Upper lobe of left lung (tissue), 6 donors: Measurements from ENCODE around the gene CALHM4. TPM values are rescaled to one million over a fixed set of nuclear protein-coding genes. Genes with fewer than 3 reads are reported as not detected.

Experiments used
- ATAC-seq, 2 donors: fragments of 200-7000 bp; cut with Tn5 transposase; one replicate each; pipeline ENCODE4 v1.9.1; 2022; ENCODE audit warnings: mild to moderate bottlenecking in 2 of 2, moderate library complexity in 2 of 2; ENCODE audit not compliant: low FRiP score in 2 of 2
- DNase-seq, 2 donors: peaks; one replicate each; pipeline ENCODE4 v3.0.0-alpha.2; 2019 to 2020
- H3K27ac ChIP-seq, 4 donors: fragments of 200-600 bp; sonication (generic); one replicate each; pipeline ENCODE4 v1.5.1; 2016 to 2019
- H3K27me3 ChIP-seq, 4 donors: fragments of 200-600 bp; sonication (generic); one replicate each; pipeline ENCODE4 v1.5.1; 2017 to 2019
- H3K36me3 ChIP-seq, 4 donors: fragments of 200-600 bp; sonication (generic); one replicate each; pipeline ENCODE4 v1.5.1; 2016 to 2019
- H3K4me1 ChIP-seq, 4 donors: fragments of 200-600 bp; sonication (generic); one replicate each; pipeline ENCODE4 v1.5.1; 2018 to 2019
- H3K4me3 ChIP-seq, 4 donors: fragments of 200-600 bp; sonication (generic); one replicate each; pipeline ENCODE4 v1.5.1; 2017 to 2019; ENCODE audit warnings: mild to moderate bottlenecking in 2 of 4, moderate library complexity in 1 of 4
- H3K9me3 ChIP-seq, 4 donors: fragments of 200-600 bp; sonication (generic); one replicate each; pipeline ENCODE4 v1.5.1; 2018 to 2019
- CTCF ChIP-seq, 6 experiments: fragments of 450-650 bp in 4 of 6; fragments of 200-600 bp in 2 of 6; sonication (generic) in 2 of 6; IDR thresholded peaks; one replicate each; pipeline ENCODE4 v1.5.1; 2016 to 2019; ENCODE audit warnings: antibody characterized with exemption in 6 of 6
- EP300 ChIP-seq, 4 donors: sonication (generic); formaldehyde crosslinking; IDR thresholded peaks; one replicate each; pipeline ENCODE4 v1.5.1; 2017; ENCODE audit warnings: antibody characterized with exemption in 4 of 4, control low read depth in 2 of 4
- POLR2A ChIP-seq, 4 donors: fragments of 450-650 bp; IDR thresholded peaks; one replicate each; pipeline ENCODE4 v1.5.1; 2016 to 2017; ENCODE audit warnings: antibody characterized with exemption in 4 of 4, mild to moderate bottlenecking in 2 of 4
- POLR2AphosphoS5 ChIP-seq, 2 donors: sonication (generic); formaldehyde crosslinking; IDR thresholded peaks; one replicate each; pipeline ENCODE4 v1.5.1; 2017; ENCODE audit warnings: antibody characterized with exemption in 2 of 2
- WGBS, 2 donors: methylation state at CpG; one replicate each; pipeline ENCODE4 v1.1.5; 2017 to 2018; 5-methylcytosine and 5-hydroxymethylcytosine counted together
- total RNA-seq, 6 donors: library from RNA; depleted of rRNA in 4 of 6; stranded (reverse); fragments of >200 nt in 4 of 6; gene quantifications; one replicate each; pipeline versions ENCODE4 v1.1.0 to v1.2.1, GENCODE V29; 2016 to 2021
- donor health status: DM: no; HTN: no; CAD: no; lungs with moderate emphysema.
- donor health status: DM: no; HTN: yes; CAD: no; lungs with severe emphysema.

Gene CALHM4
- total RNA-seq, 6 donors from 2014 or later, result not detected

- no peaks in the 10 kb centered on the region for H3K27me3 ChIP-seq
- no peaks in the 10 kb centered on the region for H3K9me3 ChIP-seq
- DNase-seq, result no peak
- ATAC-seq, result no peak
- WGBS, 2 donors, result 85 to 91% methylated on average over 5 of the region's 5 CpGs
- peaks cover 0 to 38% (median 3%) of the 10 kb centered on the region in 4 donors for H3K36me3 ChIP-seq
- H3K4me3 ChIP-seq, result no peak overlapping the region
- TF ChIP-seq POLR2A (IDR thresholded peaks at IDR 0.05) (no peak), POLR2AphosphoS5 (IDR thresholded peaks at IDR 0.05) (no peak), EP300 (IDR thresholded peaks at IDR 0.05) (no peak), CTCF (IDR thresholded peaks at IDR 0.05) (no peak)
- H3K27ac ChIP-seq, result no peak overlapping the region
- H3K4me1 ChIP-seq, result peaks cover 10 to 26% (median 16%) of the 10 kb centered on the region in 4 donors
Observed at GRCh38 chr6:116577486-116577885, 23.9 kb downstream of the CALHM4 start.

GRCh38 chr6:116578335-116578734, 24.8 kb downstream of the CALHM4 start:
- Histone ChIP-seq H3K27ac (no peak overlapping the region), H3K27me3 (no peaks in the 10 kb centered on the region), H3K36me3 (peaks cover 0 to 44% (median 3%) of the 10 kb centered on the region in 4 donors), H3K4me3 (no peak overlapping the region), H3K9me3 (no peaks in the 10 kb centered on the region), H3K4me1 (peaks cover 1 to 17% (median 7%) of the 10 kb centered on the region in 4 donors)
- DNase-seq (no peak), ATAC-seq (no peak)
- TF ChIP-seq CTCF (IDR thresholded peaks at IDR 0.05) (no peak), POLR2A (IDR thresholded peaks at IDR 0.05) (no peak), POLR2AphosphoS5 (IDR thresholded peaks at IDR 0.05) (no peak), EP300 (IDR thresholded peaks at IDR 0.05) (no peak)

GRCh38 chr6:116579143-116579542, 25.6 kb downstream of the CALHM4 start:
- no peak overlapping the region for H3K27ac ChIP-seq
- TF ChIP-seq EP300 (IDR thresholded peaks at IDR 0.05) (no peak), POLR2A (IDR thresholded peaks at IDR 0.05) (no peak), CTCF (IDR thresholded peaks at IDR 0.05) (no peak), POLR2AphosphoS5 (IDR thresholded peaks at IDR 0.05) (no peak)
- DNase-seq (no peak), ATAC-seq (no peak)
- peaks cover 0 to 52% (median 3%) of the 10 kb centered on the region in 4 donors for H3K36me3 ChIP-seq
- peaks cover 0 to 11% (median under 1%) of the 10 kb centered on the region in 4 donors for H3K4me1 ChIP-seq
- H3K4me3 ChIP-seq, result no peak overlapping the region
- no peaks in the 10 kb centered on the region for H3K27me3 ChIP-seq
- 78 to 100% methylated on average over 1 of the region's 1 CpG for WGBS, 2 donors
- H3K9me3 ChIP-seq, result no peaks in the 10 kb centered on the region

GRCh38 chr6:116580198-116580597, 26.6 kb downstream of the CALHM4 start:
- no peaks in the 10 kb centered on the region for H3K9me3 ChIP-seq
- peaks cover 0 to 58% (median 4%) of the 10 kb centered on the region in 4 donors for H3K36me3 ChIP-seq
- no peak overlapping the region for H3K4me3 ChIP-seq
- H3K27me3 ChIP-seq, result no peaks in the 10 kb centered on the region
- peaks cover 0 to 11% (median 0%) of the 10 kb centered on the region in 4 donors for H3K4me1 ChIP-seq
- no peak for DNase-seq
- 89 to 93% methylated on average over 2 of the region's 2 CpGs for WGBS, 2 donors
- no peak overlapping the region for H3K27ac ChIP-seq
- ATAC-seq, result no peak
- no peak for TF ChIP-seq POLR2A (IDR thresholded peaks at IDR 0.05)

- DNase-seq (no peak), ATAC-seq (no peak)
- TF ChIP-seq CTCF (IDR thresholded peaks at IDR 0.05) (no peak), POLR2AphosphoS5 (IDR thresholded peaks at IDR 0.05) (no peak), EP300 (IDR thresholded peaks at IDR 0.05) (no peak)
- H3K27ac ChIP-seq, result no peak overlapping the region
- no peaks in the 10 kb centered on the region for H3K9me3 ChIP-seq
- no peaks in the 10 kb centered on the region for H3K4me1 ChIP-seq
- no peak overlapping the region for H3K4me3 ChIP-seq
- no peaks in the 10 kb centered on the region for H3K27me3 ChIP-seq
- peaks cover 14 to 79% (median 27%) of the 10 kb centered on the region in 4 donors for H3K36me3 ChIP-seq
Observed at GRCh38 chr6:116586276-116586675, 32.7 kb downstream of the CALHM4 start.
